HG02623 (cell line): ENCODE data around the gene TMEM259.
"Not testable (repeated sequence)": the region's sequence is repeated elsewhere in the genome, so short reads cannot be mapped to it uniquely, and the experiment has no call there.

Experiments
- ATAC-seq: cut with Tn5 transposase; IDR thresholded peaks from one replicate; pipeline ENCODE4 v1.9.1; 2021; ENCODE audit warnings: moderate library complexity; ENCODE audit not compliant: unreplicated experiment

TMEM259 gene

DNA sequence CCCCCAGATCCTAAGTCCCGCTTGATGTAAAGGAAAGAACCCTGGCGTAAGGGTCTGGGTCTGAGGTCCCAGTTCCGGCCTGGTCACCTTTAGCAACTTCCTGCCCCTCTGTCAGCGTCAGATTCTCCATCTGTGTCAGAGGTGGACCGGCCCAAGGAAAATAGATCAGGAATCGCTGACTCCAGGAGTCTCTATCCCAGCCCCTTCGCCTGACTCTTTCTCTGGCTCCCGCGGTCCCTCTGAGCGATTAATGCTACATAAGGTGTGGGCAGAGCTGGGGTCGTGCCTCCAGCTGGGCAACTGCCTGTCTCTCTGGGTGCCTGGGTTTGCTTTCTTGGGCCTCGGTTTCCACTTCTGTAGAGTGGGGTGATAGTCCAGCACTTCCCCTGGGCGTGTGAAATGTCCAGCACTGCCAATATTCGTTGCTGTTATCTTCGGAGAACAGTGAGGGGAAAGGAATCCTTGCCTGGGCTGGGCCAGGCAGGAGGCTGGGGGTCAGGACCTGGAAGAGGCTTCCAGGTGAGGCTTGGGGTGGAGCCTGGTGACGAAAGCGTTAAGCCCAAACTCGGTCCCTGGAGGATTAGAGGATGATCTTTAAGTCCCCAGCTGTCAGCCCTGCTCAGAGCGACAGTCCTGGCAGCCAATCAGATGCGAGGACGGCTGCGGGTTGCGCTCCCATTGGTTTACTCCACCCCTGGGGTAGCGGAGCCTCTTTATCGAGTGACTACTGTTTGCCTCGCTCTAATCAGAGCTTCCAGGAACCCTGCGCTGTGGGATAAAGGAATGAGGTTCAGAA lies 19.8 kb upstream of the TMEM259 start:
- peak; percentile 50 for ATAC-seq

DNA sequence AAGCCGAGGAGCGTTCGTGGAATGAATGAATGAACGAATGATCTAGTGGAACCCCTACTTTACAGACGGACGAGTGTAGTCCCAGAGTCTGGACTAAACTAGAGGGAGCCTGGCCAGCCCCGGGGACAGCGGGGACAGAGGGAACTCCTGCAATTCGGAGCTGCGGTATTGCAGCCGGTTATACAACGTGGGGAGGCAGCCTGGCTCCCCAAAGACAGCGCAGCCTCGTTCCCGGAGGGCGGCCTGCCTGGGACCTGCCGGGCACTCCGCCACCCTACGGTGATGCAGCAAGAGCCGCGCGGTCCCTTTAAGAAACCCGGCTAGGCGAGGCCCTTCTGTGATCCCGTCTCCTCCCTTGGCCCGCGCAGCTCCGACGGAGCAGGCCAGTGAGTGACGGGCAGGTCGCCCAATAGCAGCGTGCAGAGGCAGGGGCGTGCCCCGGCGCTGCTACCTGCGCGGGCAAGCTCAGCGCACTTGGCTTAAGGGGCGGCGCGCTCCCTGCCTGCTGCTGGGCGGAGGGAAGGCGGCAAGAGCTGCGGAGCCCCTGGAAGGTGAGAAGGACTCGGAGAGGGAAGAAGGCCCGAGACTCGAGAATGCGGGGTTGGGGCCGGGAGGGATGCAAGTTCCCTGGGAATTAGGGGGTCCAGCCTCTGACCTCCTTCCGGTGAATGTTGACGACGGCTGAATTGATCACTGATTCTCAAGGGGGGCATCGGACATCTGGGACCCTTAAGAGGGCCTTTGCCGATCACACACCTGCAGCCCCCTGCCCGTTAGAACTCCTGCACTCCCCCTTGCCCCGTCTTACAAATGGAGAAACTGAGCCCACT lies 18.9 kb upstream of the TMEM259 start, which contains the start of gene ABCA7:
TSS of gene ABCA7 (plus strand) at position 462 of the 830 bp plus-strand sequence. CDS start 1,255 bp downstream, outside the sequence.
- ATAC-seq, result peak; percentile 78

DNA sequence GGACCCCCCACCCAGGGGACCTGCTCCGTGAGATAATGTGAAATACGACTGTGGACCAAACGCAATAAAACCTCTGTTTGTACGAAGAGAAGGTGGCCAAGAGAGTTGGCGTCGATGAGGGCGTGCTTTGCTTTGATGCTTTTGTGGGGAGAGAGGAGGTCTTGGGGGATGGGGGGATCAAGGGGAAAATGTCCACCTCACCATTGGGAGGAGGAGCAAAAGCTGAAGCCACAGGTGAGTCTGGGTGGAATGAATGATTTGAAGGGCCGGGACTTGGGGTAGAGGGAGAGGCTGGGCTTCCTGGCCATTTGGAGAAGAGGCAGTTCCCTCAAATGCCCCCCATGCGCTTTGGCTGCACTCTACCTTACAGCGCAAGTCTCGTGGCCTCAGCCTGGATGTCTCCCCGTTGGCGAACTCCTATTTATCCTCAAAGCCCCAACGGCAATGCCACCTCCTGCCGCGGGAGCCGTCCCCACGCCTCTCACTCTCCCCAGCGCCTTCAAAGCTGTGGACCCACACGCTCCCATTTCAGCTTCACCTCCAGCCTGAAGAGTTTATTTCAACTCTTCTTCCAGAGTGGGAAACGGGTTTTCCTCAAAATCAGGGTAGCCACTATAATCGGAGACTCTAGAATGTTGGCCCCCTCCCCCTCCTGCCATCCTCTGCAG lies 18.2 kb upstream of the TMEM259 start:
- no peak for ATAC-seq

DNA sequence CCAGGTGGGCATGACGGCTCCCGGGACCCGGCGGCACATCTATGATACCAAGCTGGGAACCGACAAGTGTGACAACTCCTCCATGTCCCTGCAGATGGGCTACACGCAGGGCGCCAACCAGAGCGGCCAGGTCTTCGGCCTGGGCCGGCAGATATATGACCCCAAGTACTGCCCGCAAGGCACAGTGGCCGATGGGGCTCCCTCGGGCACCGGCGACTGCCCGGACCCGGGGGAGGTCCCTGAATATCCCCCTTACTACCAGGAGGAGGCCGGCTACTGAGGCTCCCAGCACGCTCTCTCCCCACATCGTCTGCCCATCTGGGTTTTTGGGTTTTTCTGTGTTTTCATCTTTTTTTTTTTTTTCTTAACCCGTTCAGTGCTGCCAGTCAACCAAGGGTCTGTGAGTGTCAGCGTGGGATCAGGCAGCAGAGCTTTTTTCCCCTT lies 16.7 kb upstream of the TMEM259 start:
- ATAC-seq, result no peak

DNA sequence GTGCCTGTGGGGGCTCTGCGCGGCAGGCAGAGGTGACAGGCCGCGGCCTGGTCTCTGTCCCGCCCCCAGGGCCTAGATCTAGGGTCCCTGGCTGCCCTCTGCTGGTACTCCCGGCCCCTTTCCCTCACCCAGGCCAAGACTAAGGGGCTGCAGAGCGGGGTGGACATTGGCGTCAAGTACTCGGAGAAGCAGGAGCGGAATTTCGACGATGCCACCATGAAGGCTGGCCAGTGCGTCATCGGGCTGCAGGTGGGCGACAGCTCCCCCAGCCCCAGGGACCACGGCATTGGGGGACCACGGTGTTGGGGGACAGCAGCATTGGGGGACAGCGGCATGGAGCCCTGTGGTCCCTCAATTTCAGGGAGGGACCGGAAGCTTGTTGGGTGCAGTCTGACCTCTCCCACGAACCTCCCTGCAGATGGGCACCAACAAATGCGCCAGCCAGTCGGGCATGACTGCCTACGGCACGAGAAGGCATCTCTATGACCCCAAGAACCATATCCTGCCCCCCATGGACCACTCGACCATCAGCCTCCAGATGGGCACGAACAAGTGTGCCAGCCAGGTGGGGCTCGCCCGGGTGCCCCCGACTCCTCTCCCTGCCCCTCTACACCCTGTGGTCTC lies 15.2 kb upstream of the TMEM259 start:
- ATAC-seq, result no peak

DNA sequence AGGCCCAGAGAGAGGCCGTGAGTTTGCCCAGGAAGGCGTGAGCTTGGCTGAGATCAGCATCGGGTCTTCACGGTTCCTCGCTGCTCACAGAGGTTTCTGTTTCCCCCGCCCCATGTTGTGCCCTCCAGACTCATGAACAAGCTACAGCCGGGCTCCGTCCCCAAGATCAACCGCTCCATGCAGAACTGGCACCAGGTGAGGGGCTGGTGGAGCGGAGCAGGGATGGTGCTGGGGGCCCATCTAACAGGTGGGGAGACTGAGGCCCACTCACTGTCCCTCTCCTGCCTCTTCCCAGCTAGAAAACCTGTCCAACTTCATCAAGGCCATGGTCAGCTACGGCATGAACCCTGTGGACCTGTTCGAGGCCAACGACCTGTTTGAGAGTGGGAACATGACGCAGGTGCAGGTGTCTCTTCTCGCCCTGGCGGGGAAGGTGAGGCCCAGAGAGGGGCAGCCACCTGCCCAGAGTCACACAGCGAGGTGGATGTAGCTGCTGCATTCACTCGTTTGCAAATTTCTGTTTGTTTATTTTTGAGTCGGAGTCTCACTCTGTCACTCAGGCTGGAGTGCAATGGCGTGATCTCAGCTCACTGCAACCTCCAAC lies 11.4 kb upstream of the TMEM259 start:
- no peak for ATAC-seq

DNA sequence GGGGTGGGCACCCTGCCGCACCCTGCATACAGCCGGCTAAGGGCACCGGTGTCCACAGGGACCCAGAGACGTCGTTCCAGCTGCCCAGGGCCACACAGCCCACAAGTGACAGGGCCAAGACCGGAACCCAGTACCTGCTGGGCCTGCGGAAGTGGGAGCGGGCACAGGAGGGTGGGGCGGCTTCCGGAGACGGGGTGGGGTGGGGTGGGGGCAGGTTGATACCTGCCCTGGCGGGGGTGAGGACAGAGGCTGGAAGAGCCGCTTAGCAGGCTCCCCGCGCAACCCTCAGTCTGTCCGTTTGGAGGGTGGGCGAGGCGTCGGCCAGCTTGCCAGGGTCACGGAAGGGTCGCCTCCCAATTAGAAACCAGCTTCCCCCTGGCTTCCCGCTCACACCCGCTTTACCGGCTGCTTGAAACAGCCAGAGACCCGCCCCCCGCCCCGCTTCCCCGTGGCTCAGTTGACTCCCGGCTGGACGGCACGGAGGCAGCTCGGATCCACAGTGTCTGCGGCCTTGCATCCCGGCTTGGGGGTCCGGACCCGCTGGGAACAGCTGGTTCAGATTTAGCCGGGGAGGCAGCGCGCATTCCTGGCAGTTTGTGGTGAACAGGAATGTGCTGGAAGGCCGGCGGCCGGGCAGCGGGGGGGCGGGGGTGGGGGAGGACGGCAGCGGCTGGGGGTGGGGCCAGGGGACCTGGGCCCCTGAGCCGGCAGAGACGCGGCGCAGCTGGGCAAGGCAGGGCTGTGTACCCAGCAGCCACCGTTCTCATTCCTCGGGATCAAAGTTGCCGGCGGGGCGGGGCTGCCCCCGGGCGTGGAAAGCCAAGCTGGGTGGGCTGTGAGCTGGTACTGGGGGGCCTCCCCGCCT lies 7.4 kb upstream of the TMEM259 start:
- ATAC-seq, result no peak

DNA sequence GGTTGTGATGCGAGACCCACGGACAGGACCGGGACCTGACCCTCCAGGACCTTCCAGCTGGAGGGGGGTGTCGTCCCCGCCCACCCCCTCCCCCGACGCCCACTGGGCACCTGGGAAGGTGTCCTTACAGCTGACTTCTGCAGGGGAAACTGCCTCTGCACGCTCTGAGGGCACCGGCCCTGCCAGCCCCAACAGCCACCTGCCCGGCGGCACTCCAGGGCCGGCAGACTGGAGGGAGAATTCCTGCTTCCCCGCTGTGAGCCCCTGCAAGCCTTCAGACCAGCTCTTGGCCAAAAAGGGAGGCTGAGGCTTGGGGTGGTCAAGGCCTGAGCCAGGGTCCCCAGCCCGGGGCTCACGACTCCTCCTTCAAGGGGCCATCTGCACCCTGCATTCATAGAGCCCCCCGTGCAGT lies 6.7 kb upstream of the TMEM259 start:
- no peak for ATAC-seq

DNA sequence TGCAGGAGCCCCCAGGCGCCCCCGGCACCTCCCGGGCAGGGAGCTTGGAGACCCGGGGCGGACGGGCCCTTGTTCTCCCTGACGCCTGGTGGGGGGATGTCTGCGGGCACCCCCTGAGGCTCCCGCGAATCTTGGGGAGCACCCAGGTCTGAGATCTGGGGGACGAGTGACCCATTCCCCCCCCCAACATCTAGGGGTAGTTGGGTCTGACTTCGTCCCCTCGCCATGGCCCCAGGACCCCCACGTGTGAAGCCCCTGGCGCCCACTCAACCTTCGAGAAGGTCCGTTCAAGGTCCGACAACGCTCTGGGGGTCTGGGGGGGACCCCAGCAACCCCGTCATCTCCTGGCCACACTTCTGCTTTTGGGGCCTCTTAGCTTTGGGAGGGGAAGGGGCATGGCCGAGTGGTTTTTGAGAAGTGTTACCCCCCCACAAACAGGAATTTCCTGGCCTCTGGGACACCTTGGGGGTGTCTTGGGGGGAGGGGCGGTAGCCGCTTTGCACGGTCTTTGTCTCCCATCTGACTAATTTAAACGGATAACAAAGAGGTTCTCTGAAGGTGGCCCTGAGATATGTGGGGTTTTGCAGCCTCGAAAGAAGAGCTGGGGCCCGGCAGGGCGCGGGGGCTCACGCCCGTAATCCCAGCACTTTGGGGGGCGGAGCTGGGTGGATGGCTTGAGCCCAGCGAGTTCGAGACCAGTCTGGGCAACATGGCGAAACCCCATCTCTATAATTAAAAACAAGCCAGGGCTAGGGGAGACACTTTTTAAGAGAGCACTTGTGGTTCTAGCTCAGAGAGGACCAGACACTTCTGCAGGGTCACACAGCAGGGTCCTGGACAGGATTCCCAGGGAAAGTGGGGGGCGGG lies 6.1 kb upstream of the TMEM259 start:
- no peak for ATAC-seq

DNA sequence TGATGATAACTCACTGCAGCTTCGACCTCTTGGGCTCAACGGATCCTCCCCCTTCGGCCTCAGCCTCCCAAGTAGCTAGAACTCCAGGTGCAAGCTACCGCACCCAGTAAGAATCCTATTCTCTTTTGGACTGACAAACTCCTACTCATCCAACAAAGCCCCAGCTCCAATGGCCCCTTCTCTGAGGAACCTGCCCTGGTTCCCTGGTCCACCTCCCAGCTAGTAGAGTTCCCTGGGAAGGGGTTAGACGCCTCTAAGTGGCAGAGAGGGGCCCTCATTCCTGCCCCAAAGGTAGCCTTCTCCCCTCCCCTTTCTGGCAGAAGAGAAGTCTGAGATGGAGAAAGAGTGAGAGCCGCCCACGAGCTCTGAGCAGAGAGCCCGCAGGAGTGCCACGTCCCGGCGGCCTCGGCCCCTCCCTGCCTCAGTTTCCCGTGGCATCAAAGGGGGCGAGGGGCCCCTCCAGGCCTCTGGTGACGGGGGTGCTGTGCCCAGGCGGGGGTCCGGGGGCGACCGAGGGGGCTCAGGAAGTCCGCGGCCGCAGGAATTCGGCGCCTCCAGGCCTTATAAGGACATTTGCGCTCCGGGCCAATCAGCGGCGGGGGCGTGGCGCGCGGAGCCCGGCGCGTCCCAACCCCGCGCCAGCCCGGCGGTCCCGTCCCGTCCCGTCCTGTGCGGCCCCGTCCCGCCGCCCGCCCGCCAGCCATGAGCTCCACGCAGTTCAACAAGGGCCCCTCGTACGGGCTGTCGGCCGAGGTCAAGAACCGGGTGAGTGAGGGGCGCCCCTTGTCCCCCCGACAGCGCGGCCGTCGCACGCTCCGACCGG lies 5.2 kb upstream of the TMEM259 start, which contains the start of gene CNN2:
TSS of gene CNN2 (plus strand) at position 649 of the 823 bp plus-strand sequence. CDS start at position 703, 54 bp downstream.
- peak; percentile 51 for ATAC-seq

DNA sequence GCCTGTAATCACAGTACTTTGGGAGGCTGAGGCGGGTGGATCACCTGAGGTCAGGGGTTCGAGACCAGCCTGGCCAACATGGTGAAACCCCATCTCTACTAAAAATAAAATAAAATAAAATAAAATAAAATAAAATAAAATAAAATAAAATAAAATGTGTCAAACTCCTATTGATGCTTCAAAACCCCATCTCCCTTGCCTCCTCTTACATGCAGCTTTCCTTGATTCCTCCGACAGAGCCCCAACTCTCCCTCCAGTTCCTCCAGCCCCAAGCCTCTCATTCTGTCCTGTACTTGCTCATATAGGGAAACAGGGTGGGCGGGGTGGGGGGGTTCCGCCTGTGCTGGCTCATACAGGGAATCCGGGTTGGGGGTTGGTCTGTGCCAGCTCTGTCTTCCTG lies 4.2 kb upstream of the TMEM259 start:
- ATAC-seq, result not testable (repeated sequence)

DNA sequence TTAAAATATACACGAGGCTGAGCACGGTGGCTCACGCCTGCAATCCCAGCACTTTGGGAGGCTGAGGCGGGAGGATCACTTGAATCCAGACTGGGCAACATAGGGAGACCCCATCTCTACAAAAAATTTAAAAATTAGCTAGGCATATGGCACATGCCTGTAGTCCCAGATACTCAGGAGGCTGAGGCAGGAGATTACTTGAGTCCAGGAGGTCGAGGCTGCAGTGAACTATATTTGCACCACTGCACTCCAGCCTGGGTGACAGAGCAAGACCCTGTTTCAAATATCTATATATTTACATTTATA lies 2.9 kb upstream of the TMEM259 start:
- not testable (repeated sequence) for ATAC-seq

DNA sequence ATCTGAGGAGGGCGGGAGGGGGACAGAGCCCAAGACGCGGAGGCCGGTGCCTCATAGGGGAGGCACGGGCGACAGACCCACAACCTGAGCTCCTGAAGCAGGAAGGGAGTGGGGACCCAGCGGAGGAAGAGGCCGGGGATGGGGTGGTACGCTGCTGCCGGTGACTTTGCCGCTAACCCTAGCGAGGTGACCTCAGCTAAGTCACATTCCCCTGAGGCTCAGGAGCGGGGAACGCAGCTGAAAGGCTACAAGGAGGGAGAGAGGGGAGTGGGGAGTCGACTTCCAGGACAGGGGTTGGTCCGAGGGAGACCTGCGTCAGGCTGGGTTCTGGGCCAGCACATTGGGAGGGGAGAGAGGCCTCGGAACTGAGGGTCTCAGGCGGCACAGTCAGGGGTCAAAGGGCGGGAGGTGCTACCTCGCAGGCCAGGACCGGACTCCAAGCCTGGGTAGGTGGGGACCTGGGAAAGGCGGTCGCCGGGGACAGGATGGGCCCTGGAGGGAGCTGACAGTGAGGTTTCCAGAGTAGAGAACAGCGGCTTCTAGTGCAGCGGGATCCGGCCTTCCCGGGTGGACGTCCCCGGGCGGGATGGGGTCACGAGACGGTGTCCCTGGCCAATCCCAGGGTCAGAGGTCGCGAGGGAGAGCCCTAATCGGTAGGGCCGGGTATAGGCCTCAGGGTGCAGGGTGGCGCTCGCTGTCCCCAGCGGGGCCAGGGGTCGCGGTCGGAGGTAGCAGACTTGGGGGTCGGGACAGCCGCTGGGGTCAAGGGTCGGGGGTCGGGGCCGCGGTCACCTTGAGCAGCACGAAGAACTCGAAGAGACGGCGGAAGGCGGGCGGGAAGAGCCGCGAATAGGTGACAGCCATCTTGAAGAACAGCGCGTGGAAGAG lies 699 bp downstream of the TMEM259 start:
- no peak for ATAC-seq

DNA sequence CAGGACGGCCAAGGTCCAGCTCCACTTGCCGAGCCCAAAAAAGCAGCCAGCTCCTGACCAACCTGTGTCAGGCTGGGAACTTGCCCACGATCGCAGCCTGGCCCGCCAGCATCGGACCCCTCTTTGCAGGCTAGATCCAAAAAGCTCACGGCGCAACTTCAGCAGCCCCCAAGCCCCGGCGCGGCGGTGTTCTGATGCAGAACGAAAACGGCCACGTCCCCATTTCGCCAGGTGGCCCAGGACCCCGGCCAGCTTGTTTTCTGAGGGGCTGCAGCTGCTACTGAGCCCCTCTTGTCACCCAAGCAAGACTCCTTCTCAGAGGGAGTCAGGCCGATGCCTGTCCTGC lies 1.3 kb downstream of the TMEM259 start:
- ATAC-seq, result no peak

DNA sequence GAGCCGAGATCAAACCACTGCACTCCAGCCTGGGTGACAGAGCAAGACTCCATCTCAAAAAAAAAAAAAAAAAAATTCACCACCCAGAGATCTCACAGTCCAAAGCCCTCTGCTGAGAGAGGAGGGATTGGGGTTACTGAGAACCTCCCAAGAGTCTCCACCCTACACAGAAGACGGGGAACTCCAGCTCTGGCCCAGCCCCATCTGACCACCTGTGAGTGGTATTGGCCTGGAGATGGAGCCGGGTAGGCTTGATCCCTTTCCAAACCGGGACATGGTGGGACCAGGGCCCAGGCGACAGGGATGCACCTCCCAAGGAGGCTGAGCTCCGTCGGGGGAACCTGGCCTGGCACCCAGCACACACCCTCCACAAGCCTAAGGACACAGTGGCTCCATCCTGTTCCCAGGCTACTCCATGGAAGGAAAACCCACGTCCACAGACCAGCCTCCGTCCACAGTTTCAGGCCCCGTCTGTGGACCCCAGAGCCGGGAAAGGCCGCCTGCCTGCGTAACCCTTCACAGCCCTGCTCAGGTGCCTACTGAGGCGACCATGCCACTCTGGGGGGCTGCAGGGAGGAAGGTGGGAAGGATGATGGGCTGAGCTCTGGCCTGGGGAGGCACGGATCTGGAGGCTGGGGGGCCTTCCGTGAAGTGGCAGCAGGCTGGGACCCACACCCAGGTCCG lies 1.8 kb downstream of the TMEM259 start:
- no peak for ATAC-seq

DNA sequence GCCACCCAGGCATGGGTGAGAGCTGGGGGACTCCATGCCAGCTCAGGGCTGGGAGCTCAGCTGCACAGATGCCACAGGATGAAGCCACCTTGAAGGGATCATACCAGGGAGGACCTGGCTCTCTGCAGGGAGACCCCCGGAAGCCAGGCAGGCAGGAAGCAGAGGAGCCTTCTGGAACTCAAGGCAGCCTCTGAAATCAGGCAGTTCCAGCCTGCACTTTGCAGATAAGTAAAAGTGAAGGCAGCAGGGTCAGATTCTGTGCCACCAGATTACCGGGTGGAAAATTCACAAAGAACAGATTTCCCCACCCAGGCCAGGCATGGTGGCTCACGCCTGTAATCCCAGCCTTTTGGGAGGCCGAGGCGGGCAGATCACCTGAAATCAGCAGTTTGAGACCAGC lies 2.5 kb downstream of the TMEM259 start:
- no peak for ATAC-seq
